ENCODE data around the gene ATP6V0E1.
"Not testable (repeated sequence)": the region's sequence is repeated elsewhere in the genome, so short reads cannot be mapped to it uniquely, and the experiment has no call there.

The ATP6V0E1 gene

GRCh38 chr5:173004013-173004412 is 20.4 kb downstream of the ATP6V0E1 start:
- no peak for DNase-seq (ENCODE audit: low read depth)

GRCh38 chr5:173004447-173004846 is 20.9 kb downstream of the ATP6V0E1 start:
- DNase-seq (ENCODE audit: low read depth): no peak

GRCh38 chr5:173010021-173010420 is 26.4 kb downstream of the ATP6V0E1 start:
- DNase-seq (ENCODE audit: low read depth): no peak

GRCh38 chr5:173010547-173011464 is 27.2 kb downstream of the ATP6V0E1 start:
- DNase-seq (ENCODE audit: low read depth): no peak

- DNase-seq (ENCODE audit: low read depth): no peak
Measured at GRCh38 chr5:173011566-173011965, 28.0 kb downstream of the ATP6V0E1 start.

- DNase-seq (ENCODE audit: low read depth): no peak
Measured at GRCh38 chr5:173012882-173013281, 29.3 kb downstream of the ATP6V0E1 start.

GRCh38 chr5:173014671-173015070 is 31.1 kb downstream of the ATP6V0E1 start:
- DNase-seq (ENCODE audit: low read depth): no peak

- no peak for DNase-seq (ENCODE audit: low read depth)
Measured at GRCh38 chr5:173015192-173015591, 31.6 kb downstream of the ATP6V0E1 start.

GRCh38 chr5:173015598-173016455 is 32.3 kb downstream of the ATP6V0E1 start:
- no peak for DNase-seq (ENCODE audit: low read depth)

GRCh38 chr5:173016598-173017046 is 33.1 kb downstream of the ATP6V0E1 start:
- no peak for DNase-seq (ENCODE audit: low read depth)

GRCh38 chr5:173017087-173017486 is 33.5 kb downstream of the ATP6V0E1 start:
- not testable (repeated sequence) for DNase-seq (ENCODE audit: low read depth)

GRCh38 chr5:173018358-173018757 is 34.8 kb downstream of the ATP6V0E1 start:
- no peak for DNase-seq (ENCODE audit: low read depth)

GRCh38 chr5:173020154-173020581 is 36.6 kb downstream of the ATP6V0E1 start:
- DNase-seq (ENCODE audit: low read depth): no peak

- DNase-seq (ENCODE audit: low read depth): no peak
Measured at GRCh38 chr5:173020643-173021042, 37.1 kb downstream of the ATP6V0E1 start.

- no peak for DNase-seq (ENCODE audit: low read depth)
Measured at GRCh38 chr5:173025651-173026050, 42.1 kb downstream of the ATP6V0E1 start.

GRCh38 chr5:173027905-173028304 is 44.3 kb downstream of the ATP6V0E1 start:
- DNase-seq (ENCODE audit: low read depth): no peak

- no peak for DNase-seq (ENCODE audit: low read depth)
Measured at GRCh38 chr5:173028811-173029327, 45.3 kb downstream of the ATP6V0E1 start.

GRCh38 chr5:173029499-173029921 is 45.9 kb downstream of the ATP6V0E1 start:
- DNase-seq (ENCODE audit: low read depth): no peak

- not testable (repeated sequence) for DNase-seq (ENCODE audit: low read depth)
Measured at GRCh38 chr5:173032096-173032495, 48.5 kb downstream of the ATP6V0E1 start.

- no peak for DNase-seq (ENCODE audit: low read depth)
Measured at GRCh38 chr5:173032730-173033129, 49.2 kb downstream of the ATP6V0E1 start.

- DNase-seq (ENCODE audit: low read depth): no peak
Measured at GRCh38 chr5:173033923-173034322, 50.4 kb downstream of the ATP6V0E1 start.
